Tibial artery (tissue), 4 donors: ENCODE data around the gene HCRTR1.

Source experiments
- DNase-seq, 2 donors: peaks; one replicate each; pipeline ENCODE4 v3.0.0-alpha.2; 2019
- H3K27ac ChIP-seq, 2 donors: fragments of 200-600 bp; sonication (generic) in 1 of 2; 1 replicate in 1 of 2; 2 replicates in 1 of 2; pipeline ENCODE4 v1.5.1; 2018 to 2019; ENCODE audit warnings: mild to moderate bottlenecking in 1 of 2
- H3K27me3 ChIP-seq, 2 donors: fragments of 200-600 bp; sonication (generic) in 1 of 2; one replicate each; pipeline versions ENCODE4 v1.5.1 to v1.6.0; 2016 to 2019
- H3K36me3 ChIP-seq, 3 donors: fragments of 200-600 bp; sonication (generic) in 2 of 3; one replicate each; pipeline ENCODE4 v1.5.1; 2016 to 2019; ENCODE audit warnings: mild to moderate bottlenecking in 2 of 3
- H3K4me1 ChIP-seq, 4 donors: fragments of 200-600 bp; sonication (generic) in 2 of 4; 1 replicate in 3 of 4; 2 replicates in 1 of 4; pipeline ENCODE4 v1.5.1; 2016 to 2019
- H3K4me3 ChIP-seq, 2 donors: fragments of 200-600 bp; sonication (generic) in 1 of 2; 1 replicate in 1 of 2; 2 replicates in 1 of 2; pipeline ENCODE4 v1.5.1; 2018 to 2019; ENCODE audit warnings: mild to moderate bottlenecking in 2 of 2
- H3K9me3 ChIP-seq, 3 donors: fragments of 200-600 bp; sonication (generic) in 1 of 3; one replicate each; pipeline ENCODE4 v1.5.1; 2016 to 2019
- CTCF ChIP-seq, 2 experiments: fragments of 200-600 bp in 1 of 2; fragments of 450-650 bp in 1 of 2; IDR thresholded peaks; one replicate each; pipeline ENCODE4 v1.5.1; 2017 to 2019; ENCODE audit warnings: antibody characterized with exemption in 2 of 2, mild to moderate bottlenecking in 1 of 2, moderate library complexity in 1 of 2
- intact Hi-C: fragments of 100-400 bp; cut with DNase I; formaldehyde crosslinking; loops from one replicate; pipeline ENCODE4 v1.15.0; 2023; ENCODE audit warnings: low total_unique reads

HCRTR1 gene

DNA sequence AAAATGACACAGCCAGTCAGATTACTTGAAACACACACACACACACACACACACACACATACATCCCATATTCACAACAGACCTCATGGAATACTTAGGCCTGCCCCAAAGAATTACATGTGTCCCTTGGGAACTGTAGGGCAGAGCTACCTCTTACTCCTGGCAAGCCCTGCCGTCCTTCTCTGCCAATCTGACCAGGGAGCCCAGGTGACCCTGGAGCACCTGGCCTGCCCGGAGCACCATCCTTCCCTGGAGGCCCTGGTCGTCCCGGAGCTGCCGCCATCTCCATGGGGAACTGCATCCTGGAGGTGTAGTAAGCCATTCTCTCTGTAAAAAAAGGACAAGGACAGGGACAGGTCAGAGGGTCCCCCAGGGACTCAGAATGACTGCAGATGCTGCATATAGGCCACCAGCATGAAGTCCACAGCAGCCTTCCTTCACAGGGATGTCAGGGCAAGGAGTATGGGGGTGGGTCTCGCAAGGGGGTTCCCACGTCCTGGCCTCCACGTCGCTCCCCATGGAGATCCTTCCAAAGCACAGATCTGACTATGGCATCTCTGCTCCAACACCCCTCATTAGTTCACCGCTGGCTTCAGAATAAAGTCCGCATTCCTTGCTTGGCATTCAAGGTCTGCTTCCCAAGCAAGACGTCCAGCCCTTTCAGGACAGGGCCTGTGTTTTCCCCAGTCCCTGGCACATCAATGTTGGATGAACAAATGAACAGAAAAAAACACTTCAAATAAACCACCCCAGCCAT is 36.4 kb downstream of the HCRTR1 start:
- no peak for TF ChIP-seq CTCF (IDR thresholded peaks at IDR 0.05)
- H3K36me3 ChIP-seq, result peaks cover 8 to 66% (median 40%) of the 10 kb centered on the region in 3 donors
- intact Hi-C loops, result no loop called here
- no peak for DNase-seq
- no peaks in the 10 kb centered on the region for H3K9me3 ChIP-seq
- no peaks in the 10 kb centered on the region for H3K27me3 ChIP-seq
- H3K4me3 ChIP-seq, result no peak overlapping the region
- peaks cover 0 to 35% (median 10%) of the 10 kb centered on the region in 4 donors for H3K4me1 ChIP-seq
- H3K27ac ChIP-seq, result no peak overlapping the region

GRCh38 chr1:31654474-31654776 is 36.9 kb downstream of the HCRTR1 start:
- Histone ChIP-seq H3K4me1 (peaks cover 0 to 34% (median 8%) of the 10 kb centered on the region in 4 donors), H3K9me3 (no peaks in the 10 kb centered on the region), H3K27ac (no peak overlapping the region), H3K4me3 (no peak overlapping the region), H3K27me3 (no peaks in the 10 kb centered on the region), H3K36me3 (peaks cover 8 to 72% (median 43%) of the 10 kb centered on the region in 3 donors)
- no peak for TF ChIP-seq CTCF (IDR thresholded peaks at IDR 0.05)
- DNase-seq, result no peak
- intact Hi-C loops, result no loop called here

DNA sequence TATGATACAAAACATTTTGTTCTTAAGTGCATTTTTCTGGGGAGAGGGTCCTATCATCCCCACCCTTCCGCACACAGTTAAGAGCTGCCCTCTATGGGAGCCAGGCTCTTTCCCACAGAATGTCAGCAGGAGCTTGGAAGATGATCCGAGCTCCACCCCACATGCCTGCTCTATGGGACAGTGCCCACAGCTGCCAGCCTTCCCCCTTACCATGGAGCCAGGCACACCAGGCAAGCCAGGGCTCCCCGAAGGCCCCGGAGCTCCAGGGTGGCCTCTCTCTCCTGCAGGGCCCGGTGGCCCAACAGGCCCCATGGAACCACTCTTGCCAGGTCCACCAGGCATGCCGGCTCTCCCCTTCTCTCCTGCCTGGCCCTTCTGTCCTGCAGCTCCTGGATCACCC is 37.6 kb downstream of the HCRTR1 start:
- Histone ChIP-seq H3K36me3 (peaks cover 8 to 77% (median 43%) of the 10 kb centered on the region in 3 donors), H3K4me3 (no peak overlapping the region), H3K9me3 (no peaks in the 10 kb centered on the region), H3K4me1 (peaks cover 0 to 28% (median 9%) of the 10 kb centered on the region in 4 donors), H3K27me3 (no peaks in the 10 kb centered on the region), H3K27ac (no peak overlapping the region)
- no peak for TF ChIP-seq CTCF (IDR thresholded peaks at IDR 0.05)
- no peak for DNase-seq
- intact Hi-C loops, result no loop called here

DNA sequence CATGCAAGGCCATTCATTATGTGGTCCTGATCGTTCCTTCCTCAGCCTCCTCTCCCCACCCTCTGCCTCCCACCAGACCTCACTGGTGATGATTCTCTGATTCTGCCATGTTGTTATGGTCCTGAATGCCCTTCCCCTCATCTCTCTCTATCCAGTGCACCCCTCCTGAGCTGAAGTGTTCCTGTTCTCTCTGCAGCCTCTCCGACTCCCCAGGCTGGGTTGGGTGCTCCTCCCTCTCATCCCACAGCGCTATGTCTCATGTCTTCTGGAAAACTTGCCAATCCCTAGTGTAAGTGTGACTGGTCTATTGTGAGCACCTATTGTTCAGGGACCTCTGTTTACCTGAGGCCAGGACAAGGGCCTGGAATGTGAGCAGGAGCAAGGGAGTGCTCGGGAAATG is 38.3 kb downstream of the HCRTR1 start:
- TF ChIP-seq CTCF (IDR thresholded peaks at IDR 0.05), result no peak
- Histone ChIP-seq H3K27ac (no peak overlapping the region), H3K9me3 (no peaks in the 10 kb centered on the region), H3K27me3 (no peaks in the 10 kb centered on the region), H3K36me3 (peaks cover 8 to 83% (median 43%) of the 10 kb centered on the region in 3 donors), H3K4me3 (no peak overlapping the region), H3K4me1 (peaks cover 0 to 22% (median 14%) of the 10 kb centered on the region in 4 donors)
- intact Hi-C loops, result no loop called here
- DNase-seq, result no peak

DNA sequence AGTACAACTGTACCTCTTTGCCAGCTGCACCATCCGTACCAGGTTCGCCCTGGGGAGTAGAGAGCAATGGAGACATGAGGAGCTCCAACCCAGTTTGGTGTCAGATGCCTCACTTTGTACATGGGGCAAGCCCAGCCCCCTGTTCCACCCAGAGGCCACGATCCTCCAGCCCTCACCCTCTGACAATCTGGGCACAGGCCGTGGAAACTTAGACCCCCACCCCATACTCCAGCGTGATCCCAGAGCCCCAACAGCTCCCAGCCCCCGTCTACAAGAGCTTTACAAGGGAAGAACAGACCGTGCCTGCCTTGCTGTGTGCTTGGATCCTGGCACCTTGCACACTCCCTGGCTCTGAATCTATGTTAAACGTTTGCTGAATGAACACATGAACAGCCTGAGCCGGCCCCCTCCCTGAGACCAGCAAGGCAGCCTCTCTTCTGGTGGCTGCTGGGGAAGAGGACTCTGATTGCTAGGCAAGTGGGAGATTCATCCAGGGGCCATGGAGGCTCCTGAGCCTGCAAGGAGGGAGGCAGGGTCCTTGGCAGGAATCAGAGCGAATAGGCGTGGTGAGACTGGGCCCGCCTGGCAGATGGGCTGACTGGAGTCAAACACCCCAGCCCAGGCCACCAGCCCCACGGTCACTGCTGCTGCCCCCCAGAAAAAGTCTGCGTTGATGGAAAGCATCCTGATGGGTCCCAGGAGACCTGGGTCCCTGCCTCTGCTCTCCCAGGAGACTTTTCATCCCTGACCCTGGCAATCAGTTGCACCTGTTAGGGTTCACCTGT is 39.7 kb downstream of the HCRTR1 start:
- peaks cover 8 to 96% (median 43%) of the 10 kb centered on the region in 3 donors for H3K36me3 ChIP-seq
- H3K9me3 ChIP-seq, result no peaks in the 10 kb centered on the region
- H3K27ac ChIP-seq, result no peak overlapping the region
- TF ChIP-seq CTCF (IDR thresholded peaks at IDR 0.05), result no peak
- no peaks in the 10 kb centered on the region for H3K27me3 ChIP-seq
- no peak overlapping the region for H3K4me3 ChIP-seq
- intact Hi-C loops, result no loop called here
- H3K4me1 ChIP-seq, result peaks cover 0 to 18% (median 12%) of the 10 kb centered on the region in 4 donors
- no peak for DNase-seq
